HCT116 (cell line): ENCODE measurements around the gene PPP1R10. TPM values are rescaled to one million over a fixed set of nuclear protein-coding genes. Genes with fewer than 3 reads are reported as not detected.

Experiments used
- ATAC-seq: fragments of 200-7000 bp; cut with Tn5 transposase; 2 replicates; pipeline ENCODE4 v1.9.1; 2020; ENCODE audit warnings: mild to moderate bottlenecking, moderate library complexity
- BruUV-seq: library from RNA; stranded (reverse); fragments of 400-500 nt; replicated peaks from 2 replicates; lab custom pipeline; 2021; lab: Mats Ljungman, UMichigan
- CTCF ChIA-PET: fragments of 300-600 bp; sonication (Branson Sonifier 250); formaldehyde crosslinking; loops from one replicate; lab custom pipeline; 2021; ENCODE audit warnings: antibody characterized with exemption; lab: Charles Lee
- POLR2A ChIA-PET: fragments of 300-600, 350-600 bp; sonication (Branson Sonifier 250); formaldehyde crosslinking; loops from one replicate; lab custom pipeline; 2021; ENCODE audit warnings: antibody characterized with exemption; lab: Charles Lee
- RAD21 ChIA-PET, 2 experiments: fragments of 300-600 bp; sonication (Branson Sonifier 250); formaldehyde crosslinking; loops; one replicate each; lab custom pipeline; 2023; ENCODE audit warnings: low total read pairs in 2 of 2; ENCODE audit not compliant: uncharacterized antibody in 2 of 2, unreplicated experiment in 2 of 2, low non-redundant PET in 1 of 2; lab: Charles Lee
- DNase-seq: peaks from one replicate; pipeline ENCODE4 v3.0.0-alpha.2; 2010; ENCODE audit warnings: low read depth, low spot score
- H2AFZ ChIP-seq: fragments of 200-600 bp; shearing (Covaris generic), sonication (generic); 2 replicates; pipeline ENCODE4 v1.6.1; 2017; ENCODE audit warnings: low read depth, mixed run types, mixed read lengths, antibody characterized with exemption, low read length; ENCODE audit not compliant: poor library complexity, severe bottlenecking
- H3K27ac ChIP-seq: 2 replicates; pipeline ENCODE4 v1.5.1; 2012; ENCODE audit warnings: low read depth, low read length
- H3K27me3 ChIP-seq: fragments of 200-600 bp; sonication (generic); 2 replicates; pipeline ENCODE4 v1.6.1; 2016; ENCODE audit warnings: mixed run types, low read length, mixed read lengths; ENCODE audit not compliant: insufficient read depth
- H3K36me3 ChIP-seq, 2 experiments: fragments of 200-500 bp in 1 of 2; fragments of 200-600 bp in 1 of 2; sonication (Bioruptor generic) in 1 of 2; sonication (generic) in 1 of 2; 2 replicates each; pipeline versions ENCODE4 v1.5.1 to v1.6.1; 2014 to 2016; ENCODE audit warnings: low read length in 2 of 2, inconsistent platforms in 1 of 2, mixed read lengths in 1 of 2, mixed run types in 1 of 2; ENCODE audit not compliant: insufficient read depth in 2 of 2, control insufficient read depth in 1 of 2
- H3K4me1 ChIP-seq, 2 experiments: fragments of 200-600 bp in 1 of 2; sonication (generic) in 1 of 2; 2 replicates each; pipeline versions ENCODE4 v1.5.1 to v1.6.1; 2012 to 2017; ENCODE audit warnings: low read length in 2 of 2, inconsistent platforms in 1 of 2, mild to moderate bottlenecking in 1 of 2, mixed read lengths in 1 of 2, mixed run types in 1 of 2, moderate library complexity in 1 of 2; ENCODE audit not compliant: insufficient read depth in 2 of 2, control insufficient read depth in 1 of 2
- H3K4me2 ChIP-seq: fragments of 200-600 bp; sonication (generic); 2 replicates; pipeline ENCODE4 v1.6.1; 2017; ENCODE audit warnings: mixed run types, low read length, mixed read lengths
- H3K4me3 ChIP-seq, 2 experiments: fragments of 200-600 bp in 1 of 2; sonication (generic) in 1 of 2; replicated peaks in 1 of 2; 2 replicates each; pipeline ENCODE4 v1.5.1; 2011 to 2016; ENCODE audit warnings: low read length in 2 of 2, control low read depth in 1 of 2, low read depth in 1 of 2, mild to moderate bottlenecking in 1 of 2, mixed read lengths in 1 of 2, mixed run types in 1 of 2
- H3K79me2 ChIP-seq: fragments of 200-600 bp; sonication (generic); 2 replicates; pipeline ENCODE4 v1.6.1; 2017; ENCODE audit warnings: mild to moderate bottlenecking, mixed run types, low read length, moderate library complexity, mixed read lengths; ENCODE audit not compliant: insufficient read depth
- H3K9ac ChIP-seq: fragments of 200-600 bp; sonication (generic); 2 replicates; pipeline ENCODE4 v1.6.1; 2016; ENCODE audit warnings: low read length, mixed read lengths
- H3K9me2 ChIP-seq: fragments of 200-600 bp; sonication (generic), shearing (Covaris generic); 2 replicates; pipeline ENCODE4 v1.6.1; 2017; ENCODE audit warnings: mixed run types, mild to moderate bottlenecking, moderate library complexity; ENCODE audit not compliant: insufficient read depth
- H3K9me3 ChIP-seq, 2 experiments: fragments of 200-500 bp in 1 of 2; fragments of 200-600 bp in 1 of 2; sonication (Bioruptor generic) in 1 of 2; sonication (generic) in 1 of 2; 2 replicates each; pipeline ENCODE4 v1.6.1; 2014 to 2017; ENCODE audit warnings: low read length in 2 of 2, mixed read lengths in 2 of 2, inconsistent platforms in 1 of 2, low read depth in 1 of 2, mild to moderate bottlenecking in 1 of 2, mixed run types in 1 of 2, moderate library complexity in 1 of 2; ENCODE audit not compliant: control insufficient read depth in 1 of 2, insufficient read depth in 1 of 2
- H4K20me1 ChIP-seq: fragments of 200-600 bp; sonication (generic), shearing (Covaris generic); 2 replicates; pipeline ENCODE4 v1.6.1; 2017; ENCODE audit warnings: mixed run types, mild to moderate bottlenecking, moderate library complexity; ENCODE audit not compliant: insufficient read depth
- JUND ChIP-seq: IDR thresholded peaks from 2 replicates; pipeline ENCODE4 v1.6.1; 2012
- RAD21 ChIP-seq: IDR thresholded peaks from 2 replicates; pipeline ENCODE4 v1.6.1; 2012; ENCODE audit warnings: low read depth, mild to moderate bottlenecking
- REST ChIP-seq: IDR thresholded peaks from 2 replicates; pipeline ENCODE4 v1.6.1; 2012; ENCODE audit warnings: low read depth
- SIN3A ChIP-seq: IDR thresholded peaks from 2 replicates; pipeline ENCODE4 v1.6.1; 2012; ENCODE audit warnings: low read depth
- SRF ChIP-seq: IDR thresholded peaks from 2 replicates; pipeline ENCODE4 v1.6.1; 2012; ENCODE audit warnings: low read depth
- YY1 ChIP-seq: IDR thresholded peaks from 2 replicates; pipeline ENCODE4 v1.6.1; 2011; ENCODE audit warnings: low read length, low read depth, moderate library complexity, mild to moderate bottlenecking; ENCODE audit not compliant: insufficient replicate concordance; ENCODE audit errors: extremely low read depth
- ZNF274 ChIP-seq: fragments of 200-500 bp; sonication (Bioruptor generic); IDR thresholded peaks from 2 replicates; pipeline ENCODE4 v1.6.1; 2014; ENCODE audit warnings: mild to moderate bottlenecking, low read depth, low read length, inconsistent platforms
- intact Hi-C: fragments of 100-400 bp; cut with micrococcal nuclease; formaldehyde crosslinking; loops from 2 replicates; pipeline ENCODE4 v1.10.0; 2022
- total RNA-seq: library from RNA; stranded (reverse); gene quantifications from one replicate; pipeline ENCODE4 v1.2.1, GENCODE V29; 2021; ENCODE audit not compliant: unreplicated experiment
- TF ChIP-seq, protein P1 (sequence below): IDR thresholded peaks from 2 replicates; pipeline ENCODE4 v1.6.1; 2012
- TF ChIP-seq, protein P2 (sequence below), 3 experiments: fragments of 200-600 bp in 1 of 3; sonication (generic) in 1 of 3; IDR thresholded peaks in 2 of 3; conservative IDR thresholded peaks in 1 of 3; 2 replicates each; pipeline ENCODE4 v1.5.1; 2012 to 2017; ENCODE audit warnings: low read depth in 2 of 3, low read length in 2 of 3, antibody characterized with exemption in 1 of 3, borderline replicate concordance in 1 of 3, control low read depth in 1 of 3, mild to moderate bottlenecking in 1 of 3, mixed read lengths in 1 of 3, mixed run types in 1 of 3, moderate library complexity in 1 of 3; ENCODE audit not compliant: insufficient read depth in 1 of 3

PPP1R10 gene
- total RNA-seq, 1 experiment from 2014 or later = 104 TPM

DNA sequence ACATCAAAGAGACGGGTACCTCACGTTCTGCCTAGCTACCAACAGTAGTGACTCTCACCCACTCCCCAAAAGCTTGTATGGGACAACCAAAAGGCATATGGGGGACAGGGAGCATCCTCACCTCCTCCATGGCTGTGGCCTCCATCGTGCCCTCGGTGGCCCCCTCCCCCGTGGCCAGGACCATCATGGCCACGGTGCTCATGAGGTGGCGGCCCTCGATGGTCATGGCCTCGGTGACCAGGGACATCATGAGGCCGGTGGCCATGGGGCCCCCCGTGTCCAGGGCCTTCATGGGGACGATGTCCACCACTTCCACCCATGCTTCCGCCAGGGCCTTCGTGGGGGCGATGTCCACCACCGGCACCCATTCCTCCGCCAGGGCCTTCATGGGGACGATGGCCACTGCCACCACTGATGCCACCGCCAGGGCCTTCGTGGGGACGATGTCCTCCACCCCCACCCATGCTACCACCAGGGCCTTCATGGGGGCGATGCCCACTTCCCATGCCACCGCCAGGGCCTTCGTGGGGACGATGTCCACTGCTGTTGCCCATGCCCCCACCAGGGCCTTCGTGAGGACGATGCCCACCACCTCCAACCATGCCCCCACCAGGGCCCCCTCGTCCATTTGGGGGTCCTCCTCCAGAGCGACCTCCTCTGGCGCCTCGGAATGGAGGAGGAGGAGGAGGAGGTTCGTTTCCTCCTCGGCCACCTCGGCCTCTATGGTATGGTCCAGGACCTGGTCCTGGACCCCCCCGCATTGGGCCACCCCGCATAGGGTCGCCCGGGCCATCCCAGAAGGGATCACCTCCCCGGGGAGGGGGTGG lies 15.0 kb downstream of the PPP1R10 start:
- no peaks in the 10 kb centered on the region for H3K27me3 ChIP-seq
- H3K4me3 ChIP-seq = no peak overlapping the region
- H3K36me3 ChIP-seq = peaks cover 46 to 61% of the 10 kb centered on the region in 2 experiments
- peaks cover 13% of the 10 kb centered on the region; the same call in 1 of the 2 replicates for H3K79me2 ChIP-seq
- intact Hi-C loops = no loop called here
- no peaks in the 10 kb centered on the region for H3K9me2 ChIP-seq
- no TSS peak for BruUV-seq
- TF ChIP-seq REST (no peak), SIN3A (no peak), YY1 (no peak), RAD21 (no peak), ZNF274 (no peak), SRF (no peak), JUND (no peak)
- TF ChIP-seq, protein P1, sequence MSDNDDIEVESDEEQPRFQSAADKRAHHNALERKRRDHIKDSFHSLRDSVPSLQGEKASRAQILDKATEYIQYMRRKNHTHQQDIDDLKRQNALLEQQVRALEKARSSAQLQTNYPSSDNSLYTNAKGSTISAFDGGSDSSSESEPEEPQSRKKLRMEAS = no peak
- TF ChIP-seq, protein P2, sequence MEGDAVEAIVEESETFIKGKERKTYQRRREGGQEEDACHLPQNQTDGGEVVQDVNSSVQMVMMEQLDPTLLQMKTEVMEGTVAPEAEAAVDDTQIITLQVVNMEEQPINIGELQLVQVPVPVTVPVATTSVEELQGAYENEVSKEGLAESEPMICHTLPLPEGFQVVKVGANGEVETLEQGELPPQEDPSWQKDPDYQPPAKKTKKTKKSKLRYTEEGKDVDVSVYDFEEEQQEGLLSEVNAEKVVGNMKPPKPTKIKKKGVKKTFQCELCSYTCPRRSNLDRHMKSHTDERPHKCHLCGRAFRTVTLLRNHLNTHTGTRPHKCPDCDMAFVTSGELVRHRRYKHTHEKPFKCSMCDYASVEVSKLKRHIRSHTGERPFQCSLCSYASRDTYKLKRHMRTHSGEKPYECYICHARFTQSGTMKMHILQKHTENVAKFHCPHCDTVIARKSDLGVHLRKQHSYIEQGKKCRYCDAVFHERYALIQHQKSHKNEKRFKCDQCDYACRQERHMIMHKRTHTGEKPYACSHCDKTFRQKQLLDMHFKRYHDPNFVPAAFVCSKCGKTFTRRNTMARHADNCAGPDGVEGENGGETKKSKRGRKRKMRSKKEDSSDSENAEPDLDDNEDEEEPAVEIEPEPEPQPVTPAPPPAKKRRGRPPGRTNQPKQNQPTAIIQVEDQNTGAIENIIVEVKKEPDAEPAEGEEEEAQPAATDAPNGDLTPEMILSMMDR (IDR thresholded peaks at IDR 0.05 in 2 of 3, conservative IDR thresholded peaks at IDR 0.05 in 1 of 3; ENCODE audit: borderline replicate concordance in 1 of 3, insufficient read depth in 1 of 3, low read depth in 2 of 3, low read length in 2 of 3) = no peak
- H4K20me1 ChIP-seq = 0 out of 2 replicates have a peak, but pooled peaks cover 4% of the 10 kb centered on the region
- CTCF ChIA-PET = no interaction called here
- no peaks in the 10 kb centered on the region for H3K9me3 ChIP-seq
- peaks cover 0 to 10% of the 10 kb centered on the region in 2 experiments; a peak in 1 of 4 replicates for H3K4me1 ChIP-seq
- no peak for DNase-seq
- H2AFZ ChIP-seq = no peak overlapping the region
- POLR2A ChIA-PET = no interaction called here
- RAD21 ChIA-PET = no interaction called here
- no peak for ATAC-seq
- H3K4me2 ChIP-seq = no peak overlapping the region
- H3K9ac ChIP-seq = no peak overlapping the region
- H3K27ac ChIP-seq = no peak overlapping the region
